Mesothelial cell of epicardium (in vitro differentiated cells): ENCODE results near the gene RFNG. TPM values are rescaled to one million over a fixed set of nuclear protein-coding genes. Genes with fewer than 3 reads are reported as not detected.

Experiments used
- DNase-seq, 2 experiments: peaks; one replicate each; pipeline ENCODE4 v3.0.0; 2021; ENCODE audit warnings: low spot score in 2 of 2; ENCODE audit not compliant: unreplicated experiment in 2 of 2
- H3K27ac Mint-ChIP-seq: 2 replicates; pipeline ENCODE4 v1.8.0; 2021; ENCODE audit warnings: mixed read lengths
- H3K27me3 Mint-ChIP-seq: 2 replicates; pipeline ENCODE4 v1.8.0; 2021; ENCODE audit warnings: low read depth, mixed read lengths
- H3K36me3 Mint-ChIP-seq: 2 replicates; pipeline ENCODE4 v1.8.0; 2021; ENCODE audit warnings: mixed read lengths
- H3K4me1 Mint-ChIP-seq: 2 replicates; pipeline ENCODE4 v1.8.0; 2021; ENCODE audit warnings: mixed read lengths
- H3K4me3 Mint-ChIP-seq: 2 replicates; pipeline ENCODE4 v1.8.0; 2021; ENCODE audit warnings: mild to moderate bottlenecking, moderate library complexity, mixed read lengths
- H3K9me3 Mint-ChIP-seq: 2 replicates; pipeline ENCODE4 v1.8.0; 2021; ENCODE audit warnings: mixed read lengths
- total RNA-seq: library from RNA; stranded (reverse); gene quantifications from 3 replicates; pipeline ENCODE4 v1.2.1, GENCODE V29; 2021
- TF ChIP-seq, protein P1 (sequence below): fragments of 200-600 bp; sonication (generic); IDR thresholded peaks from one replicate; pipeline ENCODE4 v1.5.0; 2021; ENCODE audit warnings: antibody characterized with exemption; ENCODE audit not compliant: unreplicated experiment

The RFNG gene
- total RNA-seq, 1 donor from 2014 or later = 57.3 TPM

DNA sequence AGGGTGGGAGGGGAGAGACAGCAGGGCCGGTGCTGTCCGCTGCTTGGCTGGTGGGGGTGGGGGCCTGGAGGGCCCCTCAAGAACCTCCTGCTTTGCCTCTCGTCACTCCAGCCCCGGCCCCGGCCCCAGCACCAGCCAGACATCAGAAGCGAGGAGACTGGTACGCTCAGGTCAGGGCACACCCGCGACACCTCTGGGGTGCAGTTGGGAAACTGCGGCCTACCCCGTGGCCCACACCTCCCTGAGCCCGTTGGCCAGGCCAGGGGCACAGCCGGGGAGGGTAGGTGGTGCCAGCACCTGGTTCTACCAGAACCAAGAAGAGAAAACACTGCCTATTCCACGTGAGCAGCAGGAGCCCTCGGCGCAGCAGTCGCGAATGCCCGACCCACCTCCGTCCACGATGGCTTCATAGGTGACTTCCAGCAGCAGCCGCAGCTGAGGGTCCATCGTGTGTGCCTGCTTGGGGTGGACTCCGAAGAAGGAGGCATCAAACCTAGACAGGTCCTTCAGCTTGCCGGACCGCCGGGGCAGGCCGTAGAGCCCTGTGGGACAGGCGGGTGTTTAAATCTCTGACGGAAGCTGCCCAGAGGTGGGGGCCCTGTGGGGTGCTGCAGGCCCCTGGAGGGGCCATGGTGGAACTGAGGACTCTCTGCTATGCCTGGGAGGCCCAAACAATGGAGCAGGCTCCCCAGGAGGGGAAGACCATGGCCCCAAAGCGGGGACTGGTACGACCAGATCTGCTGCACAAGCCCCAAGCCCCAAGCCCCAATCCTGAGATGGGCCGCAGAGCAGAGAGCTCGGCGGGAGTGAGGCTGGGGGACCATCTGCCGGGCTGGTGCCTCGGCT lies 43.5 kb upstream of the RFNG start:
- Mint-ChIP-seq H3K27me3 (no peaks in the 10 kb centered on the region), H3K9me3 (no peaks in the 10 kb centered on the region), H3K36me3 (peaks cover 3% of the 10 kb centered on the region), H3K4me1 (peaks cover 20% of the 10 kb centered on the region), H3K27ac (no peak overlapping the region), H3K4me3 (peak overlapping the region; percentile 70)
- no peak for DNase-seq
- TF ChIP-seq, protein P1, sequence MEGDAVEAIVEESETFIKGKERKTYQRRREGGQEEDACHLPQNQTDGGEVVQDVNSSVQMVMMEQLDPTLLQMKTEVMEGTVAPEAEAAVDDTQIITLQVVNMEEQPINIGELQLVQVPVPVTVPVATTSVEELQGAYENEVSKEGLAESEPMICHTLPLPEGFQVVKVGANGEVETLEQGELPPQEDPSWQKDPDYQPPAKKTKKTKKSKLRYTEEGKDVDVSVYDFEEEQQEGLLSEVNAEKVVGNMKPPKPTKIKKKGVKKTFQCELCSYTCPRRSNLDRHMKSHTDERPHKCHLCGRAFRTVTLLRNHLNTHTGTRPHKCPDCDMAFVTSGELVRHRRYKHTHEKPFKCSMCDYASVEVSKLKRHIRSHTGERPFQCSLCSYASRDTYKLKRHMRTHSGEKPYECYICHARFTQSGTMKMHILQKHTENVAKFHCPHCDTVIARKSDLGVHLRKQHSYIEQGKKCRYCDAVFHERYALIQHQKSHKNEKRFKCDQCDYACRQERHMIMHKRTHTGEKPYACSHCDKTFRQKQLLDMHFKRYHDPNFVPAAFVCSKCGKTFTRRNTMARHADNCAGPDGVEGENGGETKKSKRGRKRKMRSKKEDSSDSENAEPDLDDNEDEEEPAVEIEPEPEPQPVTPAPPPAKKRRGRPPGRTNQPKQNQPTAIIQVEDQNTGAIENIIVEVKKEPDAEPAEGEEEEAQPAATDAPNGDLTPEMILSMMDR = no peak

DNA sequence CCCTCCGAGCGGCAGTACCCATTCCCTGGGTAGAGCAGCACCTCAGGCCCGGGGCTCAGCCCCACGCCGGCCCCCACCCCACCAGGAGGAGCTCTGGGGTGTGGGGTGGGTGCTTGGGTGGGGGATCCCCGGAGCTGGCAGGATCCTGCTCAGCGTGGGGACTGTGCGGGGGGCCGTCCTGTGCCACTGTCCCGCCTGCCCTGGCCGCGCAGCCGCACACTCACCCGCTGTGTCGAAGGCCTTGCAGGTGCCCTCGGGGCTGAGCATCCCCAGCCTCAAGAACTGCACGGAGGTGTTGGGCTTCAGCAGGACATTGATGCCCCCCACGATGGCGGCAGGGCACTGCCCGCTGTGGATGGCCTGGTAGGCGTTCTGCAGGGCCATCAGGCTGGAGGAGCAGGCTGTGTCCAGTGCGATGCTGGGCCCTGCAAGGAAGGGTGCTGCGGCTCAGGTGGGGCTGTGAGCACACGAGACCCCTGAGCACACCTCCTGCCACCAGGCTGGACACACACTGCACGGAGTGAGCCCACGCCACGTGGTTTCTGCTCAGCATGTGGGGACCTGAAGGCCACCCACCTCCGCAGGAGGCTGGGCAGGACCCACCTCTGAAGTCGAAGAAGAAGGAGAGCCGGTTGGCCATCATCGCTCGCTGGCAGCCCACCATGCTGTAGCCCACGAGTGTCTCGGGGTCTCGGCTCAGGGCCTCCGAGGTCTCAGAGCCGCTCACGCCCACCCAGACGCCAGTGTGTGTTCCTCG lies 41.6 kb upstream of the RFNG start:
- peaks cover 10% of the 10 kb centered on the region for H3K4me1 Mint-ChIP-seq
- DNase-seq = no peak
- H3K27ac Mint-ChIP-seq = peak overlapping the region; percentile 50
- no peaks in the 10 kb centered on the region for H3K9me3 Mint-ChIP-seq
- peaks cover 5% of the 10 kb centered on the region for H3K36me3 Mint-ChIP-seq
- H3K4me3 Mint-ChIP-seq = no peak overlapping the region
- no peaks in the 10 kb centered on the region for H3K27me3 Mint-ChIP-seq
- TF ChIP-seq, protein P1 = no peak

DNA sequence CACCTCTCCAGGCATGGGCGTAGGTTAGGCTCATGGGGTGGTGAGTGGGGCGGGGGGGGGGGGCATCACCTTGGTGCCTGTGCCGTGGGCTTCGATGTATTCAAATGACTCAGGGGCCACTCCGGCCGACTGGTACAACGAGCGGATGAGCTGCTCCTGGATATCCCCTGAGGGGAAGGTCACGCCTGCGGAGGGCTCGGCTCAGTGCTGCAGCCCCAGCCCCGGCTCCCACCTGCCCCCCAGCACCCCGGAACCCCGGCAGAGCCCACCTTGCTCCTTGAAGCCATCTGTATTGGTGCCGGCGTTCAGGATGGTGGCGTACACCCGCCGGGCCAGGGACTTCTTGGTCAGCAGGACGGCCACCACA lies 41.0 kb upstream of the RFNG start:
- TF ChIP-seq, protein P1 = no peak
- peaks cover 6% of the 10 kb centered on the region for H3K36me3 Mint-ChIP-seq
- no peaks in the 10 kb centered on the region for H3K27me3 Mint-ChIP-seq
- H3K27ac Mint-ChIP-seq = no peak overlapping the region
- H3K4me1 Mint-ChIP-seq = peaks cover 10% of the 10 kb centered on the region
- peak in 1 of 2 experiments; percentile 18 for DNase-seq
- no peaks in the 10 kb centered on the region for H3K9me3 Mint-ChIP-seq
- no peak overlapping the region for H3K4me3 Mint-ChIP-seq

DNA sequence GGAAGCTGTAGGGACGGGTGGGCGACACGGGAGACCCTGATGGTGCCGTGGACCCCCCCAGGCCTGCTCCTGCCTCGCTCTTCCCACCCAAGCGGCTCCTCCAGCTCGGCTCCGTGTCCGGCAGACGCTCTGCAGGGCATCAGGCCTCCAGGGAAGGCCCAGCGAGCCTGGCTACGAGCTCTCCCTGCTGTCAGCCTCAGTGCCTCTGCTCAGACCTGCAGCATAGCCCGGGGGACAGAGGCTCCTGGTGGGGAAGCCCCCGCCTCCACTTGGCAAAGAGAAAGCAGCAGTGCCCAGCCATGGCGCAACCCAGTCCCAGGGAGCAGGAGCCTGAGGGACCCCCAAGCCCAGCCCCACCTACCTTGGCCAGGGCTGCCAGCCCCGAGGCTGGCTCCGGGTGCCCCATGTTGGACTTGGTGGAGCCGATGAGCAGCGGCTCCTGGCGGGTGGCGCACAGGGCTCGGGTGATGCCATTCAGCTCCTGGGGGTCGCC lies 40.5 kb upstream of the RFNG start:
- H3K9me3 Mint-ChIP-seq = no peaks in the 10 kb centered on the region
- TF ChIP-seq, protein P1 = no peak
- H3K36me3 Mint-ChIP-seq = peaks cover 6% of the 10 kb centered on the region
- H3K27ac Mint-ChIP-seq = no peak overlapping the region
- DNase-seq = no peak
- no peaks in the 10 kb centered on the region for H3K27me3 Mint-ChIP-seq
- H3K4me1 Mint-ChIP-seq = peaks cover 10% of the 10 kb centered on the region
- no peak overlapping the region for H3K4me3 Mint-ChIP-seq

DNA sequence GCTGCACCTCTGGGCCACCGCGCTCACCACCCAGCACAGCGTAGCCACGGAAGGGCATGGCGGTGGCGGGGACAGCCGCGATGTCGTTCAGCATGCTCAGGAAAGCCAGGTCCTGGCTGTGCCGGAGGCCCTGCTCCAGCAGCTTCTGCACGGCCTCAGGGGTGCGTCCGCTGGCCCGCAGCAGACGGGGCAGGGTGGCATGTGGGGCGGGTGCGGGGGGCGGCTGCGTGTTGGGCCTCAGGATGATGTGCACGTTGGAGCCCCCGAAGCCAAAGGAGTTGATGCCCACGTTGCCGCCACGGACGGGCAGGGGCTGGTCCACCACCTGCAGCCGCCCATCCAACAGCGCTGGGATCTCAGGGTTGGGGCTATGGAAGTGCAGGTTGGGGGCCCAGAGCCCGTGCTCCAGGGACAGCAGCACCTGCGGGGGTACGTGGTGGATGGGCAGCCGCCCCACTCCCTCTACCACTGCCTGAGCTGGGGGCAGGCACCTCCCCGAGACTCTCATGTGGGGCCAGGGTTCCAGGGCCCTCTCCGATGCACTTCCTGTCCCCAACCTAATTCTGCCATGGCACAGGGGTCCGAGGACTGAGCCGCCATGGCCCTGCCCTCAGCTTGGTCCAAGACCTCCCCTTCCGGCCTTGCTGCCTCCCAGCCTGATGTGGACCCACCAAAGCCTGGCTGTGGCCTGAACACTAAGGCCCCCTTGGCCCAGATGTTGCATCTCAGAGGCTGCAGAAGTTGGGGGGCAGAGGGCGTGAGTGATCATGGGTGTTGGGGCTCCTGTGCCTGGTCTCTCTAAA lies 39.9 kb upstream of the RFNG start:
- Mint-ChIP-seq H3K9me3 (no peaks in the 10 kb centered on the region), H3K27ac (no peak overlapping the region), H3K4me3 (no peak overlapping the region), H3K27me3 (no peaks in the 10 kb centered on the region), H3K4me1 (peaks cover 10% of the 10 kb centered on the region), H3K36me3 (peaks cover 6% of the 10 kb centered on the region)
- TF ChIP-seq, protein P1 = no peak
- DNase-seq = no peak
